A549 (cell line): ENCODE results near the gene CFAP410.

Source experiments
- CBX8 ChIP-seq: fragments of 200-600 bp; sonication (generic); IDR thresholded peaks from 2 replicates; pipeline ENCODE4 v1.6.1; 2016
- CTCF ChIP-seq: fragments of >200 bp; sonication (Bioruptor Twin); formaldehyde crosslinking; IDR thresholded peaks from 3 replicates; pipeline ENCODE4 v1.5.1; 2016
- EHF ChIP-seq: fragments of 250-450 bp; sonication (Bioruptor Pico); IDR thresholded peaks from 2 replicates; pipeline ENCODE4 v1.5.0; 2020; ENCODE audit warnings: mild to moderate bottlenecking
- HDAC2 ChIP-seq: fragments of 200-600 bp; sonication (generic); IDR thresholded peaks from 2 replicates; pipeline ENCODE4 v1.6.1; 2016
- JUN ChIP-seq, 2 experiments: fragments of >200 bp; sonication (Bioruptor Twin); formaldehyde crosslinking; IDR thresholded peaks; 2 replicates in 1 of 2; 3 replicates in 1 of 2; pipeline ENCODE4 v1.6.1; 2016 to 2017
- JUNB ChIP-seq: fragments of >200 bp; sonication (Bioruptor Twin); formaldehyde crosslinking; IDR thresholded peaks from 2 replicates; pipeline ENCODE4 v1.6.1; 2016
- KDM1A ChIP-seq: fragments of 200-600 bp; sonication (generic); IDR thresholded peaks from 2 replicates; pipeline ENCODE4 v1.6.1; 2016; ENCODE audit warnings: low read depth, mild to moderate bottlenecking
- KDM5A ChIP-seq: fragments of 200-600 bp; sonication (generic); IDR thresholded peaks from 2 replicates; pipeline ENCODE4 v1.6.1; 2016; ENCODE audit warnings: antibody characterized with exemption, mild to moderate bottlenecking
- RAD21 ChIP-seq, 2 experiments: fragments of >200 bp in 1 of 2; sonication (Bioruptor Twin) in 1 of 2; formaldehyde crosslinking in 1 of 2; IDR thresholded peaks in 1 of 2; conservative IDR thresholded peaks in 1 of 2; 2 replicates in 1 of 2; 3 replicates in 1 of 2; pipeline ENCODE4 v1.6.1; 2012 to 2018; ENCODE audit warnings: inconsistent platforms in 1 of 2

DNA sequence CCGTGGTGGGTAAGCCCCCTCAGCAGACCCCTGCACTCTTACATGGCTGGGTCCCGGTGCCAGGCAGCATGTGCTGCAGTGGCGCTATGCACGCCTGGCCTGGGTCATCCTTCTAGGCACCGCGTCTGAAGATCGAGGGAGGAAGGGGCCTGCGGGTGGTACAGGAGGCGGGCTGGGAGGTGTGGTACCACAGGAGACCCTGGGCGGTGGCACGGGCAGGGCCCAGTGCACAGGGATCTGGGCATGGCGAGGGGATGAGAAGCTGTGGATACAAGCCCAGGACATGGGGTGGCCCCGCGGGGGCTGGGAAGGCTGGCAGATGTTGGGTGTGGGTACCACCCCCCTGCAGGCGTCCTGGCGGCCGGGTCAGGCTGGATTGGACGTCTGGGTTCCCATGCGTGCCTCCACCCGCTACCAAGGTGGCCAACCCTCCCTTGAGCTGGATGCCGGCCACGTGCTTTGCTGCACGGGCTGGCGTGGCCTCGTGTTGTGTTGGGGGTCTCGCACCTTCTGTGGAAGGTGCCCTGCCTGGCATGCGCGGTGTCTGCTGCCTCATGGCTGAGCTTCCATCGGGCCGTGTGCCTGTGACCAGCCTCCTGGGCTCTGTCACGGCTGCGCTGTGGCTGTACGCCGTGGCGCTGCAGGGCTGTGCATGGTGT is 19.7 kb downstream of the CFAP410 start:
- TF ChIP-seq CTCF (no peak), CBX8 (no peak), KDM5A (no peak), RAD21 (conservative IDR thresholded peaks at IDR 0.05 in 1 of 2, IDR thresholded peaks at IDR 0.05 in 1 of 2) (no peak), HDAC2 (no peak), JUNB (no peak), KDM1A (no peak), EHF (CRISPR knock-in tag) (no peak), JUN (IDR thresholded peaks at IDR 0.05) (no peak)
